ENCODE measurements around the gene RPL10.

The RPL10 gene

DNA sequence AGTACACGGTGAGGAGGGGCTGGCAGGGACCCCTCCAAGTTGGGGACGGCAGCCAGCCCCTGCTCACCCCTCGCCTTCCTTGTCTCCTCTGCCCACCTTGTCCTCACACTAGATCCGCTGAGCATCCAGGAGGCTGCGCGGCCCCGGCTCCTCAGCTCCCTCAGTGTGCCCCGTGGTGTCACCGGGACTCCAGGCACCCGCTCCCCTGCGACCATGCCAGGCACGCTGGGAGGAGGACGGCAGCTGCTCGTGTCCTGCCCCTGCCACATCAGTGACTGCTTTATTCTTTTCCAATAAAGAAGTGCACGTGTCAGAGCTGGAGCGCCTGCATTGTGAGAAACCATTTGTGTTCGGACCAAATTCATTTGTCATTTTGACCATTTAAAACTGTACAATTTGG is 52.1 kb downstream of the RPL10 start:
- no peak for DNase-seq

All from suppressor macrophage (primary cell).